HCT116 (cell line): ENCODE data around the gene ANP32B. TPM values are rescaled to one million over a fixed set of nuclear protein-coding genes. Genes with fewer than 3 reads are reported as not detected.

ENCODE experiments used
- ATAC-seq: fragments of 200-7000 bp; cut with Tn5 transposase; 2 replicates; pipeline ENCODE4 v1.9.1; 2020; ENCODE audit warnings: mild to moderate bottlenecking, moderate library complexity
- BruUV-seq: library from RNA; stranded (reverse); fragments of 400-500 nt; replicated peaks from 2 replicates; lab custom pipeline; 2021; lab: Mats Ljungman, UMichigan
- CTCF ChIA-PET: fragments of 300-600 bp; sonication (Branson Sonifier 250); formaldehyde crosslinking; loops from one replicate; lab custom pipeline; 2021; ENCODE audit warnings: antibody characterized with exemption; lab: Charles Lee
- POLR2A ChIA-PET: fragments of 300-600, 350-600 bp; sonication (Branson Sonifier 250); formaldehyde crosslinking; loops from one replicate; lab custom pipeline; 2021; ENCODE audit warnings: antibody characterized with exemption; lab: Charles Lee
- RAD21 ChIA-PET, 2 experiments: fragments of 300-600 bp; sonication (Branson Sonifier 250); formaldehyde crosslinking; loops; one replicate each; lab custom pipeline; 2023; ENCODE audit warnings: low total read pairs in 2 of 2; ENCODE audit not compliant: uncharacterized antibody in 2 of 2, unreplicated experiment in 2 of 2, low non-redundant PET in 1 of 2; lab: Charles Lee
- DNase-seq: peaks from one replicate; pipeline ENCODE4 v3.0.0-alpha.2; 2010; ENCODE audit warnings: low read depth, low spot score
- H2AFZ ChIP-seq: fragments of 200-600 bp; shearing (Covaris generic), sonication (generic); 2 replicates; pipeline ENCODE4 v1.6.1; 2017; ENCODE audit warnings: low read depth, mixed run types, mixed read lengths, antibody characterized with exemption, low read length; ENCODE audit not compliant: poor library complexity, severe bottlenecking
- H3K27ac ChIP-seq: 2 replicates; pipeline ENCODE4 v1.5.1; 2012; ENCODE audit warnings: low read depth, low read length
- H3K27me3 ChIP-seq: fragments of 200-600 bp; sonication (generic); 2 replicates; pipeline ENCODE4 v1.6.1; 2016; ENCODE audit warnings: mixed run types, low read length, mixed read lengths; ENCODE audit not compliant: insufficient read depth
- H3K36me3 ChIP-seq, 2 experiments: fragments of 200-500 bp in 1 of 2; fragments of 200-600 bp in 1 of 2; sonication (Bioruptor generic) in 1 of 2; sonication (generic) in 1 of 2; 2 replicates each; pipeline versions ENCODE4 v1.5.1 to v1.6.1; 2014 to 2016; ENCODE audit warnings: low read length in 2 of 2, inconsistent platforms in 1 of 2, mixed read lengths in 1 of 2, mixed run types in 1 of 2; ENCODE audit not compliant: insufficient read depth in 2 of 2, control insufficient read depth in 1 of 2
- H3K4me1 ChIP-seq, 2 experiments: fragments of 200-600 bp in 1 of 2; sonication (generic) in 1 of 2; 2 replicates each; pipeline versions ENCODE4 v1.5.1 to v1.6.1; 2012 to 2017; ENCODE audit warnings: low read length in 2 of 2, inconsistent platforms in 1 of 2, mild to moderate bottlenecking in 1 of 2, mixed read lengths in 1 of 2, mixed run types in 1 of 2, moderate library complexity in 1 of 2; ENCODE audit not compliant: insufficient read depth in 2 of 2, control insufficient read depth in 1 of 2
- H3K4me2 ChIP-seq: fragments of 200-600 bp; sonication (generic); 2 replicates; pipeline ENCODE4 v1.6.1; 2017; ENCODE audit warnings: mixed run types, low read length, mixed read lengths
- H3K4me3 ChIP-seq, 2 experiments: fragments of 200-600 bp in 1 of 2; sonication (generic) in 1 of 2; replicated peaks in 1 of 2; 2 replicates each; pipeline ENCODE4 v1.5.1; 2011 to 2016; ENCODE audit warnings: low read length in 2 of 2, control low read depth in 1 of 2, low read depth in 1 of 2, mild to moderate bottlenecking in 1 of 2, mixed read lengths in 1 of 2, mixed run types in 1 of 2
- H3K79me2 ChIP-seq: fragments of 200-600 bp; sonication (generic); 2 replicates; pipeline ENCODE4 v1.6.1; 2017; ENCODE audit warnings: mild to moderate bottlenecking, mixed run types, low read length, moderate library complexity, mixed read lengths; ENCODE audit not compliant: insufficient read depth
- H3K9ac ChIP-seq: fragments of 200-600 bp; sonication (generic); 2 replicates; pipeline ENCODE4 v1.6.1; 2016; ENCODE audit warnings: low read length, mixed read lengths
- H3K9me2 ChIP-seq: fragments of 200-600 bp; sonication (generic), shearing (Covaris generic); 2 replicates; pipeline ENCODE4 v1.6.1; 2017; ENCODE audit warnings: mixed run types, mild to moderate bottlenecking, moderate library complexity; ENCODE audit not compliant: insufficient read depth
- H3K9me3 ChIP-seq, 2 experiments: fragments of 200-500 bp in 1 of 2; fragments of 200-600 bp in 1 of 2; sonication (Bioruptor generic) in 1 of 2; sonication (generic) in 1 of 2; 2 replicates each; pipeline ENCODE4 v1.6.1; 2014 to 2017; ENCODE audit warnings: low read length in 2 of 2, mixed read lengths in 2 of 2, inconsistent platforms in 1 of 2, low read depth in 1 of 2, mild to moderate bottlenecking in 1 of 2, mixed run types in 1 of 2, moderate library complexity in 1 of 2; ENCODE audit not compliant: control insufficient read depth in 1 of 2, insufficient read depth in 1 of 2
- H4K20me1 ChIP-seq: fragments of 200-600 bp; sonication (generic), shearing (Covaris generic); 2 replicates; pipeline ENCODE4 v1.6.1; 2017; ENCODE audit warnings: mixed run types, mild to moderate bottlenecking, moderate library complexity; ENCODE audit not compliant: insufficient read depth
- ATF3 ChIP-seq: IDR thresholded peaks from 2 replicates; pipeline ENCODE4 v1.6.1; 2012
- CBX3 ChIP-seq: IDR thresholded peaks from 2 replicates; pipeline ENCODE4 v1.6.1; 2012; ENCODE audit warnings: low read depth
- CEBPB ChIP-seq: IDR thresholded peaks from 2 replicates; pipeline ENCODE4 v1.6.1; 2012; ENCODE audit warnings: low read depth
- CTCF ChIP-seq, 3 experiments: fragments of 200-600 bp in 1 of 3; sonication (generic) in 1 of 3; IDR thresholded peaks in 2 of 3; conservative IDR thresholded peaks in 1 of 3; 2 replicates each; pipeline ENCODE4 v1.5.1; 2012 to 2017; ENCODE audit warnings: low read depth in 2 of 3, low read length in 2 of 3, antibody characterized with exemption in 1 of 3, borderline replicate concordance in 1 of 3, control low read depth in 1 of 3, mild to moderate bottlenecking in 1 of 3, mixed read lengths in 1 of 3, mixed run types in 1 of 3, moderate library complexity in 1 of 3; ENCODE audit not compliant: insufficient read depth in 1 of 3
- EGR1 ChIP-seq: IDR thresholded peaks from 2 replicates; pipeline ENCODE4 v1.6.1; 2012; ENCODE audit warnings: low read depth
- ELF1 ChIP-seq: IDR thresholded peaks from 2 replicates; pipeline ENCODE4 v1.6.1; 2012; ENCODE audit warnings: low read depth, borderline replicate concordance
- EZH2 ChIP-seq: fragments of 200-600 bp; sonication (generic); IDR thresholded peaks from 2 replicates; pipeline ENCODE4 v1.6.1; 2017; ENCODE audit warnings: antibody characterized with exemption, mixed run types
- EZH2phosphoT487 ChIP-seq: fragments of 200-600 bp; IDR thresholded peaks from 2 replicates; pipeline ENCODE4 v1.6.1; 2018; ENCODE audit warnings: antibody characterized with exemption, borderline replicate concordance
- FOSL1 ChIP-seq: IDR thresholded peaks from 2 replicates; pipeline ENCODE4 v1.6.1; 2012; ENCODE audit warnings: low read depth
- JUND ChIP-seq: IDR thresholded peaks from 2 replicates; pipeline ENCODE4 v1.6.1; 2012
- MAX ChIP-seq: IDR thresholded peaks from 2 replicates; pipeline ENCODE4 v1.6.1; 2012
- POLR2A ChIP-seq: IDR thresholded peaks from 2 replicates; pipeline ENCODE4 v1.7.0; 2011; ENCODE audit warnings: borderline replicate concordance; ENCODE audit not compliant: insufficient read depth, insufficient read length; ENCODE audit errors: extremely low read depth
- POLR2AphosphoS5 ChIP-seq: IDR thresholded peaks from 2 replicates; pipeline ENCODE4 v1.6.1; 2011; ENCODE audit warnings: mild to moderate bottlenecking, low read depth, low read length, moderate library complexity
- RAD21 ChIP-seq: IDR thresholded peaks from 2 replicates; pipeline ENCODE4 v1.6.1; 2012; ENCODE audit warnings: low read depth, mild to moderate bottlenecking
- SIN3A ChIP-seq: IDR thresholded peaks from 2 replicates; pipeline ENCODE4 v1.6.1; 2012; ENCODE audit warnings: low read depth
- SP1 ChIP-seq: IDR thresholded peaks from 2 replicates; pipeline ENCODE4 v1.6.1; 2012; ENCODE audit warnings: low read depth
- SRF ChIP-seq: IDR thresholded peaks from 2 replicates; pipeline ENCODE4 v1.6.1; 2012; ENCODE audit warnings: low read depth
- YY1 ChIP-seq: IDR thresholded peaks from 2 replicates; pipeline ENCODE4 v1.6.1; 2011; ENCODE audit warnings: low read length, low read depth, moderate library complexity, mild to moderate bottlenecking; ENCODE audit not compliant: insufficient replicate concordance; ENCODE audit errors: extremely low read depth
- ZBTB33 ChIP-seq: IDR thresholded peaks from 2 replicates; pipeline ENCODE4 v1.6.1; 2011; ENCODE audit warnings: mild to moderate bottlenecking, low read length, moderate library complexity; ENCODE audit not compliant: insufficient replicate concordance; ENCODE audit errors: extremely low read depth
- ZFX ChIP-seq: fragments of 450-650 bp; IDR thresholded peaks from 2 replicates; pipeline ENCODE4 v1.6.1; 2017
- ZNF274 ChIP-seq: fragments of 200-500 bp; sonication (Bioruptor generic); IDR thresholded peaks from 2 replicates; pipeline ENCODE4 v1.6.1; 2014; ENCODE audit warnings: mild to moderate bottlenecking, low read depth, low read length, inconsistent platforms
- intact Hi-C: fragments of 100-400 bp; cut with micrococcal nuclease; formaldehyde crosslinking; loops from 2 replicates; pipeline ENCODE4 v1.10.0; 2022
- total RNA-seq: library from RNA; stranded (reverse); gene quantifications from one replicate; pipeline ENCODE4 v1.2.1, GENCODE V29; 2021; ENCODE audit not compliant: unreplicated experiment

Gene ANP32B
- total RNA-seq, 1 experiment from 2014 or later: 206 TPM

GRCh38 chr9:98056269-98057137, 73.4 kb downstream of the ANP32B start, which contains the start of gene NANS:
NANS (plus strand) TSS chr9:98056732; CDS start chr9:98056809, 77 bp downstream.
- Histone ChIP-seq H3K9ac (peak within 1 kb of the TSS; percentile 82), H3K9me2 (no peaks in the 10 kb centered on the region)
- ATAC-seq: peak; percentile 93
- peak; percentile 95 for DNase-seq
- TF ChIP-seq ZNF274: no peak
- no peak for TF ChIP-seq EZH2phosphoT487
- peak; percentile 87 for TF ChIP-seq ZBTB33
- no peak for TF ChIP-seq POLR2A
- peak; percentile 9; the same call in 1 of the 2 replicates for TF ChIP-seq JUND
- 0 out of 2 replicates have a peak, but pooled peaks have one; percentile 7 for TF ChIP-seq RAD21
- TF ChIP-seq SIN3A: peak; percentile 75
- peak; percentile 61 for TF ChIP-seq MAX
- peak; percentile 97 for TF ChIP-seq POLR2AphosphoS5
- no peak for TF ChIP-seq ELF1
- no peak for TF ChIP-seq SRF
- TF ChIP-seq FOSL1: no peak
- TF ChIP-seq CBX3: 0 out of 2 replicates have a peak, but pooled peaks have one; percentile 53
- peak; percentile 57; the same call in 1 of the 2 replicates for TF ChIP-seq SP1
- TF ChIP-seq EGR1: no peak
- no peak for TF ChIP-seq EZH2
- TF ChIP-seq ZFX: peak; percentile 50
- TF ChIP-seq CEBPB: no peak
- TF ChIP-seq CTCF (IDR thresholded peaks at IDR 0.05 in 2 of 3, conservative IDR thresholded peaks at IDR 0.05 in 1 of 3; ENCODE audit: borderline replicate concordance in 1 of 3, insufficient read depth in 1 of 3, low read depth in 2 of 3, low read length in 2 of 3): no peak
- no peak for TF ChIP-seq ATF3
- TF ChIP-seq YY1: peak; percentile 43
- TF ChIP-seq, all 23 proteins: peak for 10
- Histone ChIP-seq H3K4me2 (peak within 1 kb of the TSS; percentile 86), H4K20me1 (no peaks in the 10 kb centered on the region), H3K4me1 (peaks cover 9 to 33% of the 10 kb centered on the region in 2 experiments; a peak in 3 of 4 replicates), H3K9me3 (no peaks in the 10 kb centered on the region), H3K79me2 (peaks cover 74% of the 10 kb centered on the region), H3K4me3 (peak within 1 kb of the TSS; percentile 73 to 91), H2AFZ (no peak within 1 kb of the TSS), H3K27ac (peak within 1 kb of the TSS; percentile 78), H3K27me3 (no peaks in the 10 kb centered on the region), H3K36me3 (peaks cover 7 to 20% of the 10 kb centered on the region in 2 experiments; a peak in 2 of 4 replicates)
- CTCF ChIA-PET: interaction anchor here (0.9 to 1.8 kb wide), 5 partner anchors 11 to 207 kb away, joined by 3 to 8 read pairs (median 5); partner anchors contain the start of gene TRMO
- RAD21 ChIA-PET: no interaction called here
- no TSS peak for BruUV-seq
- POLR2A ChIA-PET: interaction anchor here (0.6 to 4.4 kb wide), 14 partner anchors 12 to 308 kb away, joined by 3 to 73 read pairs (median 4); partner anchors contain the start of genes ANP32B, TBC1D2 and TRMO
- intact Hi-C loops: no loop called here
